Ascending aorta (tissue), 2 donors: ENCODE measurements around the gene IRF2BP2. TPM values are rescaled to one million over a fixed set of nuclear protein-coding genes. Genes with fewer than 3 reads are reported as not detected.

Source experiments
- DNase-seq, 2 donors: peaks; one replicate each; pipeline ENCODE4 v3.0.0-alpha.2; 2019; ENCODE audit warnings: low spot score in 2 of 2
- H3K27ac ChIP-seq, 2 donors: fragments of 200-600 bp; sonication (generic); one replicate each; pipeline ENCODE4 v1.5.1; 2016 to 2017; ENCODE audit warnings: mild to moderate bottlenecking in 1 of 2
- H3K27me3 ChIP-seq: fragments of 200-600 bp; sonication (generic); one replicate; pipeline ENCODE4 v1.5.1; 2017
- H3K36me3 ChIP-seq, 2 donors: fragments of 200-600 bp; sonication (generic); one replicate each; pipeline ENCODE4 v1.5.1; 2016
- H3K4me1 ChIP-seq, 2 donors: fragments of 200-600 bp; sonication (generic); one replicate each; pipeline ENCODE4 v1.5.1; 2016 to 2017; ENCODE audit warnings: mild to moderate bottlenecking in 1 of 2
- H3K4me3 ChIP-seq, 2 donors: fragments of 200-600 bp; sonication (generic); one replicate each; pipeline ENCODE4 v1.5.1; 2016 to 2017; ENCODE audit warnings: mild to moderate bottlenecking in 1 of 2
- H3K9me3 ChIP-seq, 2 donors: fragments of 200-600 bp; sonication (generic); one replicate each; pipeline ENCODE4 v1.5.1; 2016
- intact Hi-C: fragments of 100-400 bp; cut with DNase I; formaldehyde crosslinking; loops from one replicate; pipeline ENCODE4 v1.15.1; 2023
- total RNA-seq: library from RNA; depleted of rRNA; stranded (reverse); fragments of >200 nt; gene quantifications from one replicate; pipeline ENCODE4 v1.1.0, GENCODE V29; 2016
- TF ChIP-seq, protein P1 (sequence below), 3 experiments: fragments of 200-600 bp in 2 of 3; fragments of 450-650 bp in 1 of 3; sonication (generic) in 2 of 3; IDR thresholded peaks; one replicate each; pipeline ENCODE4 v1.5.1; 2016 to 2019; ENCODE audit warnings: antibody characterized with exemption in 3 of 3, mild to moderate bottlenecking in 1 of 3, moderate library complexity in 1 of 3

The IRF2BP2 gene
- total RNA-seq, 1 donor from 2014 or later: 80.0 TPM

DNA sequence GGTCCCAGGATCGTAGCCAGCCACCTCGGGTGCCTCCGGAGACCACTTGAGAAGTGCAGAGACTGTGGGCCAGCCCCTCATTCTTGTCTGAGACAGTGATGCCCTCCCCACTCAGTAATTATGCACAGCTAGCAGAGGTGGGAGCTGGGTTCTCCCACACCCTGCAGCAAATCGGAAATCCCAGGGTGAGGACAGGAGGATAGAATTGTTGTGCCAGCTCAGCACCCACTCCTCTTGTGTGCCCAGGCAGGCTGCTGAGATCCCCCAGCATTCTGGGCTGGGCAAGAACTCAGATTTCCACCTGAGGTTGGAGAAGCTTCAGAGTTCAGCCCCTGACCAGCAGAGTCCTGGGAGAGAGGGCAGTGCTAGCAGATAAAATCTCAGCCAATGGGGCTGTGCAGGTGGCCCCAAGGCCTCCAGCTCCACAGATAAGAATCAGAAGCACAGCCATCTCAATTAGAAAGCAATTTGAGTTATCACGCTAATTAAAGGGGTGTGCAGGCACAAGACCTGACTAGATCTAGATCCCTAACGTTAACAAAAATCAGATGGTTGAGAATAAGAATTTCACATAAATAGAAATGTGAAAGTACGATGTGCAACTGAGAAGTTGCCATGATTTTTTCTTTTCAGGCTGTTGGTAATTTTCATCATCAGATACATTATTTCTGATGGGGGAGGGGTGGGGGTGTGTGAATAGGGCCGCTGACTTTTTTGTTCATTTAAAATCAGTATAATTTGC lies 45.5 kb upstream of the IRF2BP2 start:
- TF ChIP-seq, protein P1, sequence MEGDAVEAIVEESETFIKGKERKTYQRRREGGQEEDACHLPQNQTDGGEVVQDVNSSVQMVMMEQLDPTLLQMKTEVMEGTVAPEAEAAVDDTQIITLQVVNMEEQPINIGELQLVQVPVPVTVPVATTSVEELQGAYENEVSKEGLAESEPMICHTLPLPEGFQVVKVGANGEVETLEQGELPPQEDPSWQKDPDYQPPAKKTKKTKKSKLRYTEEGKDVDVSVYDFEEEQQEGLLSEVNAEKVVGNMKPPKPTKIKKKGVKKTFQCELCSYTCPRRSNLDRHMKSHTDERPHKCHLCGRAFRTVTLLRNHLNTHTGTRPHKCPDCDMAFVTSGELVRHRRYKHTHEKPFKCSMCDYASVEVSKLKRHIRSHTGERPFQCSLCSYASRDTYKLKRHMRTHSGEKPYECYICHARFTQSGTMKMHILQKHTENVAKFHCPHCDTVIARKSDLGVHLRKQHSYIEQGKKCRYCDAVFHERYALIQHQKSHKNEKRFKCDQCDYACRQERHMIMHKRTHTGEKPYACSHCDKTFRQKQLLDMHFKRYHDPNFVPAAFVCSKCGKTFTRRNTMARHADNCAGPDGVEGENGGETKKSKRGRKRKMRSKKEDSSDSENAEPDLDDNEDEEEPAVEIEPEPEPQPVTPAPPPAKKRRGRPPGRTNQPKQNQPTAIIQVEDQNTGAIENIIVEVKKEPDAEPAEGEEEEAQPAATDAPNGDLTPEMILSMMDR (IDR thresholded peaks at IDR 0.05): no peak
- no peak for DNase-seq

GRCh38 chr1:234654002-234654733 lies 44.2 kb upstream of the IRF2BP2 start:
- TF ChIP-seq, protein P1 (IDR thresholded peaks at IDR 0.05): no peak
- no peaks in the 10 kb centered on the region for H3K36me3 ChIP-seq
- no peak overlapping the region for H3K27ac ChIP-seq
- H3K4me1 ChIP-seq: peaks cover 0 to 4% of the 10 kb centered on the region in 2 donors
- no peak overlapping the region for H3K4me3 ChIP-seq
- intact Hi-C loops: no loop called here
- DNase-seq: no peak
- no peaks in the 10 kb centered on the region for H3K27me3 ChIP-seq
- no peaks in the 10 kb centered on the region for H3K9me3 ChIP-seq

More for the DNA sequence above, 45.5 kb upstream of the IRF2BP2 start:
- H3K27ac ChIP-seq: no peak overlapping the region
- peaks cover 0 to 4% of the 10 kb centered on the region in 2 donors for H3K4me1 ChIP-seq
- H3K9me3 ChIP-seq: no peaks in the 10 kb centered on the region
- no peaks in the 10 kb centered on the region for H3K36me3 ChIP-seq
- H3K4me3 ChIP-seq: no peak overlapping the region
- intact Hi-C loops: loop anchor here (5.0 kb wide), 1 partner anchor 42 kb away; no protein-coding TSS in a partner anchor
- no peaks in the 10 kb centered on the region for H3K27me3 ChIP-seq

DNA sequence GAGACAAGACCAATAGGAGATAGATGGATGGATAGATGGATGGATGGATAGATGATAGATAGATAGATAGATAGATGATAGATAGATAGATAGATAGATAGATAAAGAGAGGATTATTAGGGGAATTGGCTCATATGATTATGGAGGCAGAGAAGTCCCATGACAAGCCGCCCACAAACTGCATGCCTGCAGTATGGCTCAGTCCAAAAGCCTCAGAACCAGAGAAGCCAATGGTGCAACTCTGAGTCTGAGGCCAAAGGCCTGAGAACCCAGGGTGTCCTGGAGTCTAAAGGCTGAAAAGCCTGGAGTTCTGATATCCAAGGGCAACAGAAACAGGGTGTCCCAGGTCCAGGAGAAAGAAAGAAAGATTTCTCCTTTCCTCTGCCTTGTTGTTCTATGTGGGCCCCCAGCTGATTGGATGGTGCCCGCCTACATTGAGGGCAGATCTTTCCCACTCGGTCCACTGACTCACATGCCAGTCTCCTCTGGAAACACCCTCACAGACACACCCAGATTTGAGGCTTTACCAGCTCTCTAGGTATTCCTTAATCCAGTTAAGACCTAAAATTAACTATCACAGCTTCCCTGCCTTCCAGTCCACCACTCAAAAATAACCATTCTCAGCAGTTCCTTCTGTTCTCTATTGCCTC lies 39.6 kb upstream of the IRF2BP2 start:
- TF ChIP-seq, protein P1 (IDR thresholded peaks at IDR 0.05): no peak
- Histone ChIP-seq H3K4me3 (no peak overlapping the region), H3K9me3 (no peaks in the 10 kb centered on the region), H3K27ac (no peak overlapping the region), H3K4me1 (no peaks in the 10 kb centered on the region), H3K27me3 (no peaks in the 10 kb centered on the region), H3K36me3 (no peaks in the 10 kb centered on the region)
- intact Hi-C loops: no loop called here
- no peak for DNase-seq

DNA sequence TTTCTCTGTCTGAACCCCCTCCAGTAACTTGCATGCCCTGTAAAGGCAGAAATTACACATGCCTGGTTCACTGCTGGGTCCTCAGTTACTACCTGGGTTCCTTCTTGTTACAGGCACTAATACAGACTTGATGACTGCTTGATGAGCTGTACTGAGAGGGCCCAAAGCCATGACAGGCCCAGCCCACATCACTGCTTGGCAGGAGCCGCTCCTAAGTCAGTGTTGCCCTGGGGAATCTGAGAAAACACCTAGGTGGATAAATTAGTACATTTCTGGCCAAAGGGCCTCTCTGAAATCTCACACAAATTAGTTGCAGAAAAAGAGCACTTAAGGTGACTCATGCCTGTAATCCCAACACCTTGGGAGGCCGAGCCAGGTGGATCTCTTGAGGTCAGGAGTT lies 37.8 kb upstream of the IRF2BP2 start:
- no peak for DNase-seq

GRCh38 chr1:234647245-234647644 lies 37.3 kb upstream of the IRF2BP2 start:
- H3K4me1 ChIP-seq: no peaks in the 10 kb centered on the region
- no peak overlapping the region for H3K4me3 ChIP-seq
- H3K27ac ChIP-seq: no peak overlapping the region
- no peaks in the 10 kb centered on the region for H3K36me3 ChIP-seq
- no peaks in the 10 kb centered on the region for H3K27me3 ChIP-seq
- no peak for DNase-seq
- no peaks in the 10 kb centered on the region for H3K9me3 ChIP-seq
- intact Hi-C loops: no loop called here
- TF ChIP-seq, protein P1 (IDR thresholded peaks at IDR 0.05): no peak

More for the DNA sequence above, 37.8 kb upstream of the IRF2BP2 start:
- intact Hi-C loops: no loop called here
- Histone ChIP-seq H3K36me3 (no peaks in the 10 kb centered on the region), H3K4me1 (no peaks in the 10 kb centered on the region), H3K4me3 (no peak overlapping the region), H3K9me3 (no peaks in the 10 kb centered on the region), H3K27me3 (no peaks in the 10 kb centered on the region), H3K27ac (no peak overlapping the region)
- TF ChIP-seq, protein P1 (IDR thresholded peaks at IDR 0.05): no peak
